PC-3 (cell line): ENCODE measurements around the gene SLC39A1. TPM values are rescaled to one million over a fixed set of nuclear protein-coding genes. Genes with fewer than 3 reads are reported as not detected.

Source experiments
- ATAC-seq: fragments of 200-7000 bp; cut with Tn5 transposase; 2 replicates; pipeline ENCODE4 v1.9.1; 2020; ENCODE audit warnings: mild to moderate bottlenecking, moderate library complexity
- BruUV-seq: library from RNA; stranded (reverse); fragments of 400-500 nt; replicated peaks from 2 replicates; lab custom pipeline; 2021; lab: Mats Ljungman, UMichigan
- CTCF ChIA-PET: fragments of 300-600 bp; sonication (Branson Sonifier 250); formaldehyde crosslinking; loops from one replicate; lab custom pipeline; 2022; ENCODE audit warnings: antibody characterized with exemption; lab: Charles Lee
- POLR2A ChIA-PET: fragments of 300-600 bp; sonication (Branson Sonifier 250); formaldehyde crosslinking; loops from one replicate; lab custom pipeline; 2022; ENCODE audit warnings: antibody characterized with exemption; ENCODE audit not compliant: unreplicated experiment; lab: Charles Lee
- DNase-seq: peaks from one replicate; pipeline ENCODE4 v3.0.0-alpha.2; 2015
- H2AFZ ChIP-seq: fragments of 300-600 bp; sonication (generic); 2 replicates; pipeline ENCODE4 v1.6.0; 2016; ENCODE audit warnings: antibody characterized with exemption, low read length
- H3F3A ChIP-seq: fragments of 300-600 bp; sonication (generic); one replicate; pipeline ENCODE4 v1.6.0; 2017; ENCODE audit warnings: antibody characterized with exemption, low read length, control low read depth, mild to moderate bottlenecking; ENCODE audit not compliant: unreplicated experiment
- H3K27ac ChIP-seq: fragments of 300-600 bp; sonication (generic); 2 replicates; pipeline ENCODE4 v1.5.1; 2016; ENCODE audit warnings: mild to moderate bottlenecking, low read length
- H3K27me3 ChIP-seq: fragments of 300-600 bp; sonication (generic); 2 replicates; pipeline ENCODE4 v1.6.1; 2016; ENCODE audit warnings: low read length, mixed read lengths
- H3K36me3 ChIP-seq: fragments of 300-600 bp; sonication (generic); 2 replicates; pipeline ENCODE4 v1.6.1; 2016; ENCODE audit warnings: low read depth, mixed run types, low read length, mixed read lengths
- H3K4me1 ChIP-seq: fragments of 300-600 bp; sonication (generic); 2 replicates; pipeline ENCODE4 v1.5.1; 2016; ENCODE audit warnings: low read length; ENCODE audit not compliant: insufficient read depth
- H3K4me2 ChIP-seq: fragments of 300-600 bp; sonication (generic); 2 replicates; pipeline ENCODE4 v1.6.0; 2016; ENCODE audit warnings: low read length
- H3K4me3 ChIP-seq: fragments of 300-600 bp; sonication (generic); 2 replicates; pipeline ENCODE4 v1.5.1; 2016; ENCODE audit warnings: mild to moderate bottlenecking, low read length, mixed read lengths
- H3K79me2 ChIP-seq: fragments of 300-600 bp; sonication (generic); 2 replicates; pipeline ENCODE4 v1.6.1; 2017; ENCODE audit warnings: low read length, mixed read lengths
- H3K9ac ChIP-seq: fragments of 300-600 bp; sonication (generic); 2 replicates; pipeline ENCODE4 v1.6.0; 2016; ENCODE audit warnings: mild to moderate bottlenecking, low read length
- H3K9me2 ChIP-seq: fragments of 300-600 bp; sonication (generic); replicated peaks from 2 replicates; pipeline ENCODE4 v1.6.1; 2016; ENCODE audit warnings: mixed run types, low read length, mixed read lengths
- H3K9me3 ChIP-seq: fragments of 300-600 bp; sonication (generic); 2 replicates; pipeline ENCODE4 v1.6.1; 2016; ENCODE audit warnings: low read length, mixed read lengths
- H4K20me1 ChIP-seq: fragments of 300-600 bp; sonication (generic); 2 replicates; pipeline ENCODE4 v1.6.1; 2016; ENCODE audit warnings: low read length, mixed read lengths
- EZH2 ChIP-seq: fragments of 300-600 bp; sonication (generic); IDR thresholded peaks from one replicate; pipeline ENCODE4 v1.6.1; 2017; ENCODE audit warnings: antibody characterized with exemption, mild to moderate bottlenecking, low read length; ENCODE audit not compliant: unreplicated experiment
- EZH2phosphoT487 ChIP-seq: fragments of 300-600 bp; sonication (generic); IDR thresholded peaks from 2 replicates; pipeline ENCODE4 v1.6.1; 2018; ENCODE audit warnings: mild to moderate bottlenecking, antibody characterized with exemption, low read length, borderline replicate concordance
- intact Hi-C: fragments of 100-400 bp; cut with micrococcal nuclease; formaldehyde crosslinking; loops from 2 replicates; pipeline ENCODE4 v1.9.0; 2023
- total RNA-seq: library from RNA; depleted of rRNA; stranded (reverse); fragments of >200 nt; gene quantifications from 2 replicates; pipeline ENCODE4 v1.2.3, GENCODE V29; 2014
- TF ChIP-seq, protein P1 (sequence below): fragments of 300-600 bp; sonication (generic); conservative IDR thresholded peaks from 2 replicates; pipeline ENCODE4 v1.5.1; 2017; ENCODE audit warnings: antibody characterized with exemption, low read depth, mild to moderate bottlenecking, low read length

SLC39A1 gene
- total RNA-seq, 1 experiment from 2014 or later: 201 TPM

- CTCF ChIA-PET: interaction anchor here (0.8 kb wide), 1 partner anchor 49 kb away, joined by 3 read pairs; the partner anchor contains the start of gene RAB13
These were observed 26.0 kb downstream of the SLC39A1 start for GRCh38 chr1:153937331-153937730.

DNA sequence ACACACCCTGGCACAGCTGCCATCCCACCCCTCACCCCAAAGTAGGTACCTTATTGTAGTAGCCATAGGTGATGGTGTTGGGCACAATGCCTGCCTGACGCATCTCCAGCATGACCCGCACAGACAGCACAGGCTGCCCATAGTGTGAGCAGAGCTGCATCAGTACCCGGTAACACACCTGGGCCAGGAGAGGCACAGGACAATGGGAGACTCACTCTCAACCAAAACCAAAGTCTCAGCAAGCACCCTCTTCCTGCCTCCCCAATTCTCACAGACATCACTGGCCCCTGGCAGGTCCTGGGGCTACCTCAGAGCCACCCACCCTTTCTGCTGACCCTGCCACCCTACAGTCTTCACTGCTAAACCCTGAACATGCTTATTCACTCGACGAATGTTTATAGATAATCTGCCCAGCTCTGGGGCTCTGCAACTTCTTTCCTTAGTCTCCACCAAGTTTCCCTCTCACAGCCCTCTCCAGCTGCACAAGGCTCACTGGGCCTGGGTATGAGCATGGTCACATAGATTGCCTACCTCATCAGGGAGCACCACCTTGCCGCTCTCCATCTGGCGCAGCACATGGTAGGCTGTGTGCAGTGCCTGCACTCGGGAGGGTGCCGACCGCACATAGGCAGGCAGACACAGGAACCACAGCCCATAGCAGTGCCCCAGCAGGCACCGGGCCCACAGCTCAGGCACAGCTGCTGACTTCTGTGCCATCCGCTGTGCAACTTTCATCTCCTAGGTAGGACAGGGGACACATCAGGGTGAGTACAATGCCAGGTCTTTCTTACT, 27.1 kb downstream of the SLC39A1 start:
- DNase-seq (no peak), ATAC-seq (no peak)
- no peaks in the 10 kb centered on the region for H3K9me3 ChIP-seq
- ChIA-PET POLR2A (no interaction called here), CTCF (no interaction called here)
- no peak overlapping the region for H3K4me3 ChIP-seq
- no peak overlapping the region for H2AFZ ChIP-seq
- no peaks in the 10 kb centered on the region for H3K9me2 ChIP-seq
- intact Hi-C loops: no loop called here
- no peaks in the 10 kb centered on the region for H3F3A ChIP-seq
- no peak overlapping the region for H3K4me2 ChIP-seq
- TF ChIP-seq EZH2phosphoT487: no peak
- TF ChIP-seq, protein P1, sequence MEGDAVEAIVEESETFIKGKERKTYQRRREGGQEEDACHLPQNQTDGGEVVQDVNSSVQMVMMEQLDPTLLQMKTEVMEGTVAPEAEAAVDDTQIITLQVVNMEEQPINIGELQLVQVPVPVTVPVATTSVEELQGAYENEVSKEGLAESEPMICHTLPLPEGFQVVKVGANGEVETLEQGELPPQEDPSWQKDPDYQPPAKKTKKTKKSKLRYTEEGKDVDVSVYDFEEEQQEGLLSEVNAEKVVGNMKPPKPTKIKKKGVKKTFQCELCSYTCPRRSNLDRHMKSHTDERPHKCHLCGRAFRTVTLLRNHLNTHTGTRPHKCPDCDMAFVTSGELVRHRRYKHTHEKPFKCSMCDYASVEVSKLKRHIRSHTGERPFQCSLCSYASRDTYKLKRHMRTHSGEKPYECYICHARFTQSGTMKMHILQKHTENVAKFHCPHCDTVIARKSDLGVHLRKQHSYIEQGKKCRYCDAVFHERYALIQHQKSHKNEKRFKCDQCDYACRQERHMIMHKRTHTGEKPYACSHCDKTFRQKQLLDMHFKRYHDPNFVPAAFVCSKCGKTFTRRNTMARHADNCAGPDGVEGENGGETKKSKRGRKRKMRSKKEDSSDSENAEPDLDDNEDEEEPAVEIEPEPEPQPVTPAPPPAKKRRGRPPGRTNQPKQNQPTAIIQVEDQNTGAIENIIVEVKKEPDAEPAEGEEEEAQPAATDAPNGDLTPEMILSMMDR: no peak
- TF ChIP-seq EZH2: no peak
- no TSS peak for BruUV-seq
- peaks cover 12% of the 10 kb centered on the region; the same call in 1 of the 2 replicates for H3K36me3 ChIP-seq
- H3K4me1 ChIP-seq: no peaks in the 10 kb centered on the region
- no peaks in the 10 kb centered on the region for H4K20me1 ChIP-seq
- no peaks in the 10 kb centered on the region for H3K27me3 ChIP-seq
- no peaks in the 10 kb centered on the region for H3K79me2 ChIP-seq
- no peak overlapping the region for H3K27ac ChIP-seq
- H3K9ac ChIP-seq: no peak overlapping the region

More at GRCh38 chr1:153937331-153937730, 26.0 kb downstream of the SLC39A1 start:
- no peak for DNase-seq
- Histone ChIP-seq H3K27ac (no peak overlapping the region), H3K27me3 (no peaks in the 10 kb centered on the region), H3K9me3 (no peaks in the 10 kb centered on the region), H3K9me2 (no peaks in the 10 kb centered on the region), H3K36me3 (peaks cover 12% of the 10 kb centered on the region; the same call in 1 of the 2 replicates), H3K9ac (no peak overlapping the region), H4K20me1 (no peaks in the 10 kb centered on the region), H3K4me3 (no peak overlapping the region), H3K79me2 (no peaks in the 10 kb centered on the region), H3K4me2 (no peak overlapping the region), H3K4me1 (no peaks in the 10 kb centered on the region), H3F3A (no peaks in the 10 kb centered on the region), H2AFZ (no peak overlapping the region)
- POLR2A ChIA-PET: no interaction called here
- no TSS peak for BruUV-seq
- ATAC-seq: no peak
- intact Hi-C loops: no loop called here
- TF ChIP-seq, protein P1: no peak
- TF ChIP-seq EZH2: no peak
- no peak for TF ChIP-seq EZH2phosphoT487

- peaks cover 12% of the 10 kb centered on the region; the same call in 1 of the 2 replicates for H3K36me3 ChIP-seq
- intact Hi-C loops: no loop called here
- H4K20me1 ChIP-seq: no peaks in the 10 kb centered on the region
- no peaks in the 10 kb centered on the region for H3F3A ChIP-seq
- ChIA-PET CTCF (no interaction called here), POLR2A (no interaction called here)
- H3K4me1 ChIP-seq: no peaks in the 10 kb centered on the region
- H2AFZ ChIP-seq: no peak overlapping the region
- no peak for ATAC-seq
- no peak overlapping the region for H3K4me3 ChIP-seq
- no peak overlapping the region for H3K9ac ChIP-seq
- BruUV-seq: no TSS peak
- no peak overlapping the region for H3K4me2 ChIP-seq
- H3K79me2 ChIP-seq: no peaks in the 10 kb centered on the region
- H3K27me3 ChIP-seq: no peaks in the 10 kb centered on the region
- H3K27ac ChIP-seq: no peak overlapping the region
- no peak for DNase-seq
- no peaks in the 10 kb centered on the region for H3K9me2 ChIP-seq
- no peak for TF ChIP-seq EZH2phosphoT487
- H3K9me3 ChIP-seq: no peaks in the 10 kb centered on the region
These were observed 28.6 kb downstream of the SLC39A1 start for GRCh38 chr1:153934746-153935145.
